ENCODE results near the gene RFX2.
"Not testable (repeated sequence)": the region's sequence is repeated elsewhere in the genome, so short reads cannot be mapped to it uniquely, and the experiment has no call there.

The RFX2 gene

DNA sequence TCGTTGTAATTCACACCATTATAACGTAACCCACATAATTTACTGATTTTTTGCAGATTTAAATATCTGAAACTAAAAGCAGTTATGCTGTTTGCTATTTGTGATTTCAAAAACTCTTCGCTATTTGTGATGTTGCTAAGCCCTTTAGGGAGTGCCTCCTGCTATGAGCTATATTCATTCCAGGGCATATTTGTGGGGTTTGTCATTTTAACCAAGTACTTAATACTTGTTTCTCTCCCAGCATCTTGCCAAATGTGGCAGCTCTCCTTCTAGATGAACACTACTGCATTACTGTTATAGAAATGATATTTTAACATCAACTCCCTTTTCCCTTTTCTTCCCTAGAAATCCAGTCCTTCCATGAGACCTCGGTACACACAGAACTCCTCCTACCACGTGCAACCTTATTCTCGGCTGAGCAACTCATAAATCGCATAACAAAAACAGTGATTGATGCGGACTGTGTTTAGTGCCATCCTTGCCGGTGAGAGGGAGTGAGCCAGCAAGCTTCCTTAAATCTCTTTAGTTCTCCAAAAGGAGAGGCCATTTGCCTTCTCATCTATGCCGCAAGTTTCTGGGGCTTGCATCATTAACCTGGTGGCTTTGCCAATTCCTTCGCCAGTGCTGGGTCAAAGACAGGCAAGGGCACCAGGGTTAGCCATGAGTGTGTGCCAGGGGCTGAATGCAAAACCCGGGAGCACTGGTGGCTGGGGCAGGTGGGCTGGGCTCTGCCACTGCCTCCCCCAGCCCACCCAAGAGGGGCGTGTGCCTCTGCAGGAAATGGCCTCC, 33.4 kb downstream of the RFX2 start:
- H3K4me3 ChIP-seq (ENCODE audit: low read depth, low read length), result peak overlapping the region; percentile 27
- POLR2A ChIA-PET, result interaction anchor here (0.7 to 1.6 kb wide), 4 partner anchors 10 to 32 kb away, joined by 3 to 6 read pairs (median 4); no protein-coding TSS in a partner anchor
- CTCF ChIA-PET, result interaction anchor here (0.9 to 5.6 kb wide), 4 partner anchors 9 to 49 kb away, joined by 3 to 25 read pairs (median 4); no protein-coding TSS in a partner anchor
- TF ChIP-seq, protein P1, sequence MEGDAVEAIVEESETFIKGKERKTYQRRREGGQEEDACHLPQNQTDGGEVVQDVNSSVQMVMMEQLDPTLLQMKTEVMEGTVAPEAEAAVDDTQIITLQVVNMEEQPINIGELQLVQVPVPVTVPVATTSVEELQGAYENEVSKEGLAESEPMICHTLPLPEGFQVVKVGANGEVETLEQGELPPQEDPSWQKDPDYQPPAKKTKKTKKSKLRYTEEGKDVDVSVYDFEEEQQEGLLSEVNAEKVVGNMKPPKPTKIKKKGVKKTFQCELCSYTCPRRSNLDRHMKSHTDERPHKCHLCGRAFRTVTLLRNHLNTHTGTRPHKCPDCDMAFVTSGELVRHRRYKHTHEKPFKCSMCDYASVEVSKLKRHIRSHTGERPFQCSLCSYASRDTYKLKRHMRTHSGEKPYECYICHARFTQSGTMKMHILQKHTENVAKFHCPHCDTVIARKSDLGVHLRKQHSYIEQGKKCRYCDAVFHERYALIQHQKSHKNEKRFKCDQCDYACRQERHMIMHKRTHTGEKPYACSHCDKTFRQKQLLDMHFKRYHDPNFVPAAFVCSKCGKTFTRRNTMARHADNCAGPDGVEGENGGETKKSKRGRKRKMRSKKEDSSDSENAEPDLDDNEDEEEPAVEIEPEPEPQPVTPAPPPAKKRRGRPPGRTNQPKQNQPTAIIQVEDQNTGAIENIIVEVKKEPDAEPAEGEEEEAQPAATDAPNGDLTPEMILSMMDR (IDR thresholded peaks at IDR 0.05; ENCODE audit: insufficient read depth, low read length, missing control alignments), result no peak
- peak; percentile 85 for DNase-seq (ENCODE audit: low read depth, low spot score)

DNA sequence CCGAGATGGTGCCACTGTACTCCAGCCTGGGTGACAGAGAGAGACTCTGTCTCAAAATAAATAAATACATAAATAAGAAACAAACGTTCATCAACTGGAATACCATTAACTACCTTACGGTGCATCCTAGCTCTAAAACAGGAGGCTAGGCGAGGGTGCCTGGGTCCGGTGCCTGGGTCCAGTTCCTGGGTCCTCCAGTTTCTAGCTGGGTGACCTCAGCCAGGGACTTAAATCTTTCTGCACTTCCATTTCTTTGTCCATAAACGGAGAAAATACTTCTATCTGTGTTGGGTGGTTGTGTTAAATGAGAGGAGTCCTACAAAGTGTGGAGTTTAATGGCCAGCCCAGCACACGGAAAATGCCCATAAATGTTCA, 34.0 kb downstream of the RFX2 start:
- ChIA-PET CTCF (interaction anchor here (0.9 to 5.6 kb wide), 4 partner anchors 9 to 28 kb away, joined by 3 to 25 read pairs (median 4); no protein-coding TSS in a partner anchor), POLR2A (interaction anchor here (0.7 to 1.6 kb wide), 3 partner anchors 16 to 32 kb away, joined by 4 to 6 read pairs (median 4); no protein-coding TSS in a partner anchor)
- TF ChIP-seq, protein P1 (IDR thresholded peaks at IDR 0.05; ENCODE audit: insufficient read depth, low read length, missing control alignments), result no peak
- no peak overlapping the region for H3K4me3 ChIP-seq (ENCODE audit: low read depth, low read length)
- no peak for DNase-seq (ENCODE audit: low read depth, low spot score)

- no peak overlapping the region for H3K4me3 ChIP-seq (ENCODE audit: low read depth, low read length)
- CTCF ChIA-PET, result interaction anchor here (0.9 to 5.6 kb wide), 3 partner anchors 27 to 144 kb away, joined by 3 to 25 read pairs (median 3); no protein-coding TSS in a partner anchor
- POLR2A ChIA-PET, result no interaction called here
- no peak for DNase-seq (ENCODE audit: low read depth, low spot score)
- TF ChIP-seq, protein P1 (IDR thresholded peaks at IDR 0.05; ENCODE audit: insufficient read depth, low read length, missing control alignments), result no peak
Measured at GRCh38 chr19:6074709-6075403, 35.4 kb downstream of the RFX2 start.

GRCh38 chr19:6073858-6074708, 36.2 kb downstream of the RFX2 start:
- POLR2A ChIA-PET, result no interaction called here
- CTCF ChIA-PET, result interaction anchor here (1.0 to 5.6 kb wide), 3 partner anchors 10 to 51 kb away, joined by 3 to 25 read pairs (median 3); no protein-coding TSS in a partner anchor
- TF ChIP-seq, protein P1 (IDR thresholded peaks at IDR 0.05; ENCODE audit: insufficient read depth, low read length, missing control alignments), result no peak
- no peak overlapping the region for H3K4me3 ChIP-seq (ENCODE audit: low read depth, low read length)
- DNase-seq (ENCODE audit: low read depth, low spot score), result no peak

DNA sequence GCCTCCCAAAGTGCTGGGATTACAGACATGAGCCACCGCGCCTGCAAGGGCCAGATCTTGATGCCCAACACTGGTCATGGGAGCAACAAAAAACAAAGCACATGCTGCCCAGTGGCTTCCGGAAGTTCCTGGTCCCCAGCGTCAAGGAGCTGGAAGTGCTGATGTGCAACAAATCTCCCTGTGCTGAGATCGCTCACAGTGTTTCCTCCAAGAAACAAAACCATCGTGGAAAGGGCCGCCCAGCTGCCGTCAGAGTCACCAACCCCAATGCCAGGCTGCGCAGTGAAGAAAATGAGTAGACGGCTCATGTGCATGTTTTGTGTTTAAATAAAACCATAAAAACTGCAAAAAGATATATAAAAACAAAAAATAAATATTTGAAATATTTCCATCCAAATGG, 37.1 kb downstream of the RFX2 start:
- DNase-seq (ENCODE audit: low read depth, low spot score); H3K4me3 ChIP-seq (ENCODE audit: low read depth, low read length); POLR2A ChIA-PET: not testable (repeated sequence)
- CTCF ChIA-PET, result interaction anchor here (0.6 to 5.6 kb wide), 4 partner anchors 9 to 52 kb away, joined by 3 to 25 read pairs (median 3); no protein-coding TSS in a partner anchor

GRCh38 chr19:6071875-6072274, 38.4 kb downstream of the RFX2 start:
- POLR2A ChIA-PET, result interaction anchor here (1.4 kb wide), 1 partner anchor 21 kb away, joined by 4 read pairs; no protein-coding TSS in a partner anchor
- CTCF ChIA-PET, result interaction anchor here (1.2 kb wide), 1 partner anchor 10 kb away, joined by 3 read pairs; no protein-coding TSS in a partner anchor
- H3K4me3 ChIP-seq (ENCODE audit: low read depth, low read length), result no peak overlapping the region
- no peak for DNase-seq (ENCODE audit: low read depth, low spot score)
- TF ChIP-seq, protein P1 (IDR thresholded peaks at IDR 0.05; ENCODE audit: insufficient read depth, low read length, missing control alignments), result no peak
